SK-N-SH (cell line): ENCODE data around the gene CARD8. TPM values are rescaled to one million over a fixed set of nuclear protein-coding genes. Genes with fewer than 3 reads are reported as not detected.

Experiments used
- CTCF ChIA-PET: fragments of 300-600, 350-600 bp; formaldehyde crosslinking; extraction: SDS; loops from one replicate; lab custom pipeline; 2021; lab: Yijun Ruan, JAX
- POLR2A ChIA-PET: fragments of 350-600 bp; sonication (Branson Sonifier 250); formaldehyde crosslinking; extraction: SDS; loops from one replicate; lab custom pipeline; 2020; ENCODE audit warnings: antibody characterized with exemption, inconsistent platforms; lab: Yijun Ruan, JAX
- DNase-seq: peaks from one replicate; pipeline ENCODE4 v3.0.0; 2012
- H2AFZ ChIP-seq: fragments of 200-600 bp; sonication (generic); 2 replicates; pipeline ENCODE4 v1.8.1; 2016; ENCODE audit warnings: antibody characterized with exemption, mild to moderate bottlenecking, low read depth
- H3F3A ChIP-seq: fragments of 200-600 bp; sonication (generic); replicated peaks from 2 replicates; pipeline ENCODE3; 2016; ENCODE audit warnings: antibody characterized with exemption, mild to moderate bottlenecking; ENCODE audit not compliant: insufficient read depth
- H3K27ac ChIP-seq, 2 experiments: fragments of 200-500 bp in 1 of 2; fragments of 200-600 bp in 1 of 2; sonication (Bioruptor generic) in 1 of 2; sonication (generic), shearing (Covaris generic) in 1 of 2; 2 replicates each; pipeline versions ENCODE4 v1.5.1 to v1.6.1; 2014 to 2016; ENCODE audit warnings: low read depth in 2 of 2, inconsistent platforms in 1 of 2, low read length in 1 of 2, mild to moderate bottlenecking in 1 of 2, mixed read lengths in 1 of 2
- H3K27me3 ChIP-seq: fragments of 200-600 bp; sonication (generic), shearing (Covaris generic); 2 replicates; pipeline ENCODE4 v1.6.1; 2016; ENCODE audit warnings: mixed run types; ENCODE audit not compliant: insufficient read depth
- H3K36me3 ChIP-seq, 2 experiments: fragments of 200-500 bp in 1 of 2; fragments of 200-600 bp in 1 of 2; sonication (Bioruptor generic) in 1 of 2; sonication (generic) in 1 of 2; replicated peaks in 1 of 2; 2 replicates each; pipeline versions ENCODE3 to v1.5.1; 2014 to 2016; ENCODE audit warnings: low read length in 1 of 2, mild to moderate bottlenecking in 1 of 2; ENCODE audit not compliant: insufficient read depth in 2 of 2, control insufficient read depth in 1 of 2
- H3K4me1 ChIP-seq, 2 experiments: fragments of 200-500 bp in 1 of 2; fragments of 200-600 bp in 1 of 2; sonication (Bioruptor generic) in 1 of 2; sonication (generic), shearing (Covaris generic) in 1 of 2; 2 replicates each; pipeline versions ENCODE4 v1.5.1 to v1.6.1; 2014 to 2016; ENCODE audit warnings: low read depth in 1 of 2, low read length in 1 of 2, mixed run types in 1 of 2; ENCODE audit not compliant: insufficient read depth in 2 of 2, control insufficient read depth in 1 of 2
- H3K4me2 ChIP-seq: fragments of 200-600 bp; sonication (generic), shearing (Covaris generic); 2 replicates; pipeline ENCODE4 v1.6.1; 2017; ENCODE audit warnings: mixed run types
- H3K4me3 ChIP-seq, 2 experiments: fragments of 200-500 bp in 1 of 2; fragments of 200-600 bp in 1 of 2; sonication (Bioruptor generic) in 1 of 2; sonication (generic), shearing (Covaris generic) in 1 of 2; 2 replicates each; pipeline versions ENCODE4 v1.5.1 to v1.8.1; 2014 to 2016; ENCODE audit warnings: low read depth in 2 of 2, inconsistent platforms in 1 of 2, low read length in 1 of 2, mild to moderate bottlenecking in 1 of 2, mixed read lengths in 1 of 2, moderate library complexity in 1 of 2
- H3K79me2 ChIP-seq: fragments of 200-600 bp; sonication (generic); 2 replicates; pipeline ENCODE4 v1.8.1; 2017; ENCODE audit warnings: mild to moderate bottlenecking; ENCODE audit not compliant: insufficient read depth
- H3K9ac ChIP-seq: fragments of 200-600 bp; sonication (generic); 2 replicates; pipeline ENCODE4 v1.6.1; 2017; ENCODE audit warnings: mixed run types
- H3K9me2 ChIP-seq: fragments of 200-600 bp; sonication (generic); 2 replicates; pipeline ENCODE4 v1.6.1; 2017; ENCODE audit warnings: mixed run types
- H3K9me3 ChIP-seq: fragments of 200-600 bp; sonication (generic); 2 replicates; pipeline ENCODE4 v1.6.1; 2017; ENCODE audit warnings: mixed run types, mild to moderate bottlenecking, moderate library complexity
- H4K20me1 ChIP-seq: fragments of 200-600 bp; sonication (generic); 2 replicates; pipeline ENCODE4 v1.6.1; 2017; ENCODE audit warnings: mild to moderate bottlenecking, mixed run types; ENCODE audit not compliant: insufficient read depth
- CHD2 ChIP-seq: fragments of 150-350 bp; IDR thresholded peaks from 2 replicates; pipeline ENCODE4 v1.6.1; 2018; ENCODE audit warnings: low read length; ENCODE audit not compliant: partially characterized antibody
- ELF1 ChIP-seq: IDR thresholded peaks from 2 replicates; pipeline ENCODE4 v1.4.0; 2012
- EZH2phosphoT487 ChIP-seq: fragments of 200-600 bp; sonication (generic); IDR thresholded peaks from 2 replicates; pipeline ENCODE4 v1.6.1; 2017; ENCODE audit warnings: low read depth, mixed run types, mild to moderate bottlenecking, antibody characterized with exemption, moderate library complexity, borderline replicate concordance
- FOXJ3 ChIP-seq: sonication (generic); formaldehyde crosslinking; IDR thresholded peaks from 2 replicates; pipeline ENCODE4 v1.5.1; 2020; ENCODE audit warnings: mild to moderate bottlenecking, missing genetic modification reagents
- FOXM1 ChIP-seq: IDR thresholded peaks from 2 replicates; pipeline ENCODE4 v1.4.0; 2012; ENCODE audit warnings: low read depth, mild to moderate bottlenecking
- JUND ChIP-seq: IDR thresholded peaks from 2 replicates; pipeline ENCODE4 v1.4.0; 2012
- MXI1 ChIP-seq: IDR thresholded peaks from 2 replicates; pipeline ENCODE4 v1.6.1; 2012; ENCODE audit warnings: mild to moderate bottlenecking, low read depth, low read length, improper control_type of control experiment
- NRF1 ChIP-seq: IDR thresholded peaks from 2 replicates; pipeline ENCODE4 v1.6.1; 2012; ENCODE audit warnings: low read depth, mild to moderate bottlenecking, low read length
- PBX3 ChIP-seq: IDR thresholded peaks from 2 replicates; pipeline ENCODE4; 2012
- POLR2AphosphoS5 ChIP-seq: IDR thresholded peaks from 2 replicates; pipeline ENCODE4 v1.6.1; 2012; ENCODE audit warnings: low read depth, low read length
- RCOR1 ChIP-seq: fragments of 150-350 bp; IDR thresholded peaks from 2 replicates; pipeline ENCODE4 v1.6.1; 2017; ENCODE audit warnings: antibody characterized with exemption, low read length
- RFX5 ChIP-seq: IDR thresholded peaks from 2 replicates; pipeline ENCODE4 v1.6.1; 2012; ENCODE audit warnings: mild to moderate bottlenecking, improper control_type of control experiment, low read length
- RXRA ChIP-seq: IDR thresholded peaks from 2 replicates; pipeline ENCODE4 v1.4.0; 2012; ENCODE audit warnings: low read depth, mild to moderate bottlenecking, borderline replicate concordance
- TCF12 ChIP-seq: IDR thresholded peaks from 2 replicates; pipeline ENCODE4 v1.4.0; 2012
- TEAD4 ChIP-seq: IDR thresholded peaks from 2 replicates; pipeline ENCODE4 v1.4.0; 2012; ENCODE audit warnings: mild to moderate bottlenecking, borderline replicate concordance; ENCODE audit not compliant: insufficient read depth
- USF2 ChIP-seq: fragments of 150-350 bp; IDR thresholded peaks from 2 replicates; pipeline ENCODE4 v1.6.1; 2017; ENCODE audit warnings: antibody characterized with exemption, low read length, low read depth, borderline replicate concordance
- WGBS: methylation state at CpG from one replicate; pipeline ENCODE4 v1.1.6; 2017; ENCODE audit warnings: low lambda C conversion rate; 5-methylcytosine and 5-hydroxymethylcytosine counted together
- polyA plus RNA-seq, 3 experiments: library from polyadenylated mRNA; depleted of rRNA; stranded (reverse); fragments of >200 nt; gene quantifications; 2 replicates each; pipeline ENCODE4 v1.2.3, GENCODE V29; 2012

Gene CARD8
- polyA plus RNA-seq, 1 of the 3 experiments (the other 2 are of a cell fraction): 16.4 TPM

GRCh38 chr19:48171710-48172109 is 84.0 kb downstream of the CARD8 start:
- Histone ChIP-seq H3K9me3 (no peaks in the 10 kb centered on the region), H3K4me1 (peaks cover 10 to 12% of the 10 kb centered on the region in 2 experiments; a peak in 1 of 4 replicates), H3K4me2 (no peak overlapping the region)
- CTCF ChIA-PET: interaction anchor here (1.7 kb wide), 1 partner anchor 19 kb away, joined by 5 read pairs; no protein-coding TSS in a partner anchor
- TF ChIP-seq CHD2: no peak
- TF ChIP-seq FOXJ3 (CRISPR knock-in tag): no peak
- TF ChIP-seq POLR2AphosphoS5: no peak
- TF ChIP-seq, all 33 proteins: peak for 0
- no peak for DNase-seq
- Histone ChIP-seq H3K4me3 (peak overlapping the region in 1 of 2 experiments; percentile 73; a peak in 1 of 4 replicates), H4K20me1 (no peaks in the 10 kb centered on the region), H3K36me3 (peaks cover 12 to 25% of the 10 kb centered on the region in 2 experiments), H3K9me2 (no peaks in the 10 kb centered on the region), H3K27me3 (no peaks in the 10 kb centered on the region), H3K27ac (no peak overlapping the region), H3K9ac (no peak overlapping the region), H3F3A (peaks cover 8% of the 10 kb centered on the region), H3K79me2 (peaks cover 42% of the 10 kb centered on the region), H2AFZ (no peak overlapping the region)
- POLR2A ChIA-PET: interaction anchor here (0.6 to 1.8 kb wide), 2 partner anchors 24 to 32 kb away, joined by 3 to 11 read pairs; no protein-coding TSS in a partner anchor
- WGBS: 92% methylated on average over 25 of the region's 37 CpGs

- Histone ChIP-seq H4K20me1 (no peaks in the 10 kb centered on the region), H3K4me2 (peak overlapping the region; percentile 99), H2AFZ (0 out of 2 replicates have a peak overlapping the region, but pooled peaks have one; percentile 26), H3K79me2 (peaks cover 44% of the 10 kb centered on the region), H3F3A (peaks cover 8% of the 10 kb centered on the region), H3K9me3 (no peaks in the 10 kb centered on the region), H3K4me1 (peaks cover 10 to 12% of the 10 kb centered on the region in 2 experiments; a peak in 1 of 4 replicates), H3K27ac (peak overlapping the region in 1 of 2 experiments; percentile 97; a peak in 2 of 4 replicates), H3K9me2 (no peaks in the 10 kb centered on the region), H3K27me3 (no peaks in the 10 kb centered on the region), H3K9ac (peak overlapping the region; percentile 88), H3K36me3 (peaks cover 12 to 25% of the 10 kb centered on the region in 2 experiments), H3K4me3 (peak overlapping the region; percentile 73 to 100)
- POLR2A ChIA-PET: interaction anchor here (1.8 kb wide), 1 partner anchor 33 kb away, joined by 11 read pairs; no protein-coding TSS in a partner anchor
- peak; percentile 64 for DNase-seq
- CTCF ChIA-PET: interaction anchor here (0.5 to 1.7 kb wide), 4 partner anchors 18 to 1273 kb away, joined by 3 to 5 read pairs (median 4); no protein-coding TSS in a partner anchor
- no peak for TF ChIP-seq RCOR1
- peak; percentile 25; the same call in 1 of the 2 replicates for TF ChIP-seq MXI1
- under 1% methylated on average over 16 of the region's 21 CpGs for WGBS
Measured at GRCh38 chr19:48170817-48171347, 84.8 kb downstream of the CARD8 start.

GRCh38 chr19:48169939-48170803 is 85.5 kb downstream of the CARD8 start, which contains the start of the genes LIG1 and ZSWIM9:
TSS of gene LIG1 (minus strand) at chr19:48170344. CDS start at chr19:48165566, 4,778 bp downstream.
TSS of gene ZSWIM9 (plus strand) at chr19:48170680. CDS start at chr19:48171803, 1,123 bp downstream.
- Histone ChIP-seq H3K4me1 (peaks cover 10 to 12% of the 10 kb centered on the region in 2 experiments; a peak in 1 of 4 replicates), H3K4me2 (peak within 1 kb of the TSS; percentile 99), H3K9me2 (no peaks in the 10 kb centered on the region), H3K9me3 (no peaks in the 10 kb centered on the region), H3K4me3 (peak within 1 kb of the TSS; percentile 73 to 100), H2AFZ (peak within 1 kb of the TSS; percentile 96), H4K20me1 (no peaks in the 10 kb centered on the region), H3F3A (peaks cover 8% of the 10 kb centered on the region), H3K36me3 (peaks cover 12 to 25% of the 10 kb centered on the region in 2 experiments), H3K27me3 (no peaks in the 10 kb centered on the region), H3K79me2 (peaks cover 44% of the 10 kb centered on the region), H3K9ac (peak within 1 kb of the TSS; percentile 88), H3K27ac (peak within 1 kb of the TSS; percentile 83 to 97)
- under 1% methylated on average over 48 of the region's 82 CpGs for WGBS
- ChIA-PET CTCF (interaction anchor here (0.5 to 1.7 kb wide), 7 partner anchors 17 to 1274 kb away, joined by 3 to 5 read pairs (median 4); no protein-coding TSS in a partner anchor), POLR2A (interaction anchor here (1.0 to 1.8 kb wide), 3 partner anchors 33 to 60 kb away, joined by 3 to 11 read pairs (median 4); no protein-coding TSS in a partner anchor)
- peak; percentile 98 for DNase-seq
- peak; percentile 80 for TF ChIP-seq CHD2
- TF ChIP-seq TEAD4: no peak
- no peak for TF ChIP-seq EZH2phosphoT487
- no peak; the same call in 1 of the 2 replicates for TF ChIP-seq TCF12
- peak; percentile 60 for TF ChIP-seq ELF1
- TF ChIP-seq RFX5: no peak
- TF ChIP-seq FOXM1: no peak
- TF ChIP-seq USF2: no peak
- no peak for TF ChIP-seq JUND
- peak; percentile 90 for TF ChIP-seq PBX3
- no peak for TF ChIP-seq RXRA
- TF ChIP-seq NRF1: peak; percentile 54
- TF ChIP-seq RCOR1: peak; percentile 34; the same call in 1 of the 2 replicates
